GM10248 (cell line): Measurements from ENCODE around the gene LSP1.
A peak's percentile ranks its signal among the peaks of the same experiment; 100 is the strongest.

Experiments
- CTCF ChIA-PET: fragments of 300-600 bp; sonication (Branson Sonifier 250); formaldehyde crosslinking; extraction: SDS; loops from one replicate; lab custom pipeline; 2021; ENCODE audit warnings: antibody characterized with exemption; lab: Yijun Ruan, JAX
- POLR2A ChIA-PET: fragments of 350-650 bp; sonication (Branson Sonifier 250); formaldehyde crosslinking; extraction: SDS; loops from one replicate; lab custom pipeline; 2020; ENCODE audit warnings: antibody characterized with exemption; lab: Yijun Ruan, JAX
- DNase-seq: peaks from one replicate; pipeline ENCODE4 v3.0.0; 2012; ENCODE audit errors: extremely low spot score
- CTCF ChIP-seq: IDR thresholded peaks from 2 replicates; pipeline ENCODE4 v1.5.1; 2012; ENCODE audit warnings: mild to moderate bottlenecking, low read depth; ENCODE audit errors: extremely low read depth, missing control alignments, control extremely low read depth

Gene LSP1

GRCh38 chr11:1887451-1888346, 34.8 kb downstream of the LSP1 start:
- no peak for DNase-seq
- no peak for TF ChIP-seq CTCF
- ChIA-PET CTCF (no interaction called here), POLR2A (no interaction called here)

GRCh38 chr11:1888347-1888753, 35.5 kb downstream of the LSP1 start:
- no peak for DNase-seq
- ChIA-PET POLR2A (no interaction called here), CTCF (no interaction called here)
- TF ChIP-seq CTCF = no peak

DNA sequence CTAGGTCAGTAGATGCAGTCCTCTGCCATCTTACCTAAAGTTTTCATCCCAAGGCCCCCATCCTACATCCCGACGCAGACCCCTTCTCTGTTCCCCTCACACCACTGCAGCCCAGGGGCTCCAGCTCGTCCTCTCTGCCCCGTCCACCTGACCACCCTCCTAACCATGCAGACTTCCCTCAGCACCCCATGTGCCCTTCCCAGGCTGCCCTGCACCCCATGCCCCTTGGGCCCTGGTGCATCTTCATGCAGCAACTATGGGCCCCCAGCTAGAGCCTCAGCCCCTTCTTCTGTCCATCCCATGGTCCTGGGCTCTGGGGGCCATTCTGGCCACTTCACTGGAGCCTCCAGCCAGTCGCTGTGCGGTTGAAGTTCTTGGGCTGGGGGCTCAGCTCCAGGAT, 35.9 kb downstream of the LSP1 start:
- ChIA-PET POLR2A (no interaction called here), CTCF (no interaction called here)
- no peak for DNase-seq
- TF ChIP-seq CTCF = no peak

GRCh38 chr11:1889224-1889930, 36.5 kb downstream of the LSP1 start:
- TF ChIP-seq CTCF = no peak
- ChIA-PET CTCF (no interaction called here), POLR2A (no interaction called here)
- no peak for DNase-seq

- TF ChIP-seq CTCF = no peak
- CTCF ChIA-PET = interaction anchor here (1.3 to 2.5 kb wide), 4 partner anchors 8 to 196 kb away, joined by 3 to 17 read pairs (median 4); no protein-coding TSS in a partner anchor
- POLR2A ChIA-PET = no interaction called here
- peak; percentile 24 for DNase-seq
Observed at GRCh38 chr11:1889941-1890855, 37.3 kb downstream of the LSP1 start.
